ENCODE measurements around the gene UTP14C.
A peak's percentile ranks its signal among the peaks of the same experiment; 100 is the strongest.
"Not testable (repeated sequence)": the region's sequence is repeated elsewhere in the genome, so short reads cannot be mapped to it uniquely, and the experiment has no call there.

Gene UTP14C

GRCh38 chr13:52048516-52048915, 24.0 kb downstream of the UTP14C start:
- DNase-seq, result no peak

- no peak for DNase-seq
Measured at GRCh38 chr13:52051400-52051799, 26.9 kb downstream of the UTP14C start.

GRCh38 chr13:52053460-52053859, 29.0 kb downstream of the UTP14C start:
- no peak for DNase-seq

DNA sequence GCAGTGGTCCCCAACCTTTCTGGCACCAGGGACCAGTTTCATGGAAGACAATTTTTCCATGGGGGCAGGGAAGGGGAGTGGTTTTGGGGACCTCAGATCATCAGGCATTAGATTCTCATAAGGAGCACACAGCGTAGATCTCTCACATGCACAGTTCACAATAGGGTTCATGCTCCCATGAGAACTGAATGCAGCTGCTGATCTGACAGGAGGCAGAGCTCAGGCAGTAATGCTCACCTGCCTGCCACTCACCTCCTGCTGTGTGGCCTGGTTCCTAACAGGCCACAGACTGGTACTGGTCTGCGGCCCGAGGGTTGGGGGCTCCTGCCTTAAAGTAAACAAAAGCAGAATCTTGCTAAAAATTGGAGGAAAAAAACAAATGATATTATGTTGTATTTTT, 36.6 kb downstream of the UTP14C start:
- DNase-seq, result not testable (repeated sequence)

- DNase-seq, result no peak
Measured at GRCh38 chr13:52061587-52061986, 37.1 kb downstream of the UTP14C start.

GRCh38 chr13:52067237-52067636, 42.7 kb downstream of the UTP14C start:
- peak; percentile 81 for DNase-seq

- peak; percentile 73 for DNase-seq
Measured at GRCh38 chr13:52070929-52071523, 46.5 kb downstream of the UTP14C start.
